HG02981 (cell line): ENCODE data around the gene LRMDA.

ENCODE experiments used
- ATAC-seq: cut with Tn5 transposase; IDR thresholded peaks from one replicate; pipeline ENCODE4 v1.9.1; 2021; ENCODE audit warnings: mild to moderate bottlenecking, moderate library complexity; ENCODE audit not compliant: unreplicated experiment

LRMDA gene

DNA sequence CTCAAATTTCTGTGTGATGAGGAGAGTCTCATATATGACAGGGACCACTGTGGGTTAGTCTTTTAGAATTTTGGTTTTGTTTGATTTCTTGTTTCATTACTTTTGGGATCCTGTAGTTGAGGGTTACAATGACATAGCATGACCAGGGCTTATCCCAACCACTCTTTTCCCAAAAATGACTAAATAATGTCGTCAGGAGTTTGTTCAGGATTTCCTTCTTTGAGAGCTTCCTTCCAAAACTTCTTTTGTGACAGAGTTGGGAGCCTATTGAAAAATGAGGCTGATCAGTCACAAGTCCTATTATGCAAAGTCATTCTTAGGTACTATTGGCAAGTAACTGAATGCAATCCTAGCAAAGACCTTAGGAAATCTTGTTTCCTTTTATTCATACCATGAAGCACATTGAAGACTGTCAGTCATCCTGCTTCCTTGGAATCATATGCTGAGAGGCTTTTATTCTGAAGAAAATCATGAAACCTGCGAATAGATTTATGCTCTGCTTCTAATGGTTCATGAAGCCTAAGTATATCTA, 498.3 kb downstream of the LRMDA start:
- no peak for ATAC-seq

GRCh38 chr10:75932921-75933320, 501.5 kb downstream of the LRMDA start:
- ATAC-seq = no peak

- no peak for ATAC-seq
Measured at GRCh38 chr10:75935240-75935639, 503.8 kb downstream of the LRMDA start.

- ATAC-seq = no peak
Measured at GRCh38 chr10:75935650-75936400, 504.4 kb downstream of the LRMDA start.

DNA sequence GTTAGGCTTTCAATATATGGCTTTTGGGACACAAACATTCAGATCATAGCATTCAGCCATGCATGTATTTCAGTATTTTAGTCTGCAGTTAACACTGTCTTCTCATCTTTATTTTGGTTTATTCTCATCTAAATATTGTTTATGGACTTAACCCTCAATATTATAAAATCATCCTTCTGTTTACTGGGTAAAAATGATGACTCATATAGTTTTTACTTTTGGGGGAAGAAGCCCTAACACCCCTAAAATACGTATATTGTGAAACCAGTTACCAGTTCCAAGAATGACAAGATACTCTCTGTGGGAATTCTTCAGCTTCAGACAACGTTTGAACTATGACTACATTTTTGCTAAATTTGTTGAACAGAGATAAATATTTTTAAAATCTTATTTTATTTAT, 505.4 kb downstream of the LRMDA start:
- no peak for ATAC-seq

DNA sequence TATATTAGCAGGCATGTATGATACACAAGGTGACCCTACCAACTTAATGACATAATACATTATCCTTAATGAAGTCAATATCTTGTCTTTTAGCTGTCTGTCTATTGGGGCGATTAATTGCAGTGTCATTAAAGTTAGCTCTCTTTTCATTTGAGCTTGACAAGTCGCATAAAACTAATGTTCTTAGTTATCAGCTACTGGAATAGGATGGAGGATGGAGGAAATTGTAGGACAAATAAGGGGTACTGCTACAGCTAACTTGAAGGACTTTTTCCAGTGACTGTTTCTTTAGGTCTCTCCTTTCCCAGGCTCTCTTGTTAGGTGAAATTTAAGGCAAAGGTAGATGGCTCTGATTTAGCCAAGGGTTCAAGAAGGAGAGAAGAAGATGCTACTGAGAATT, 506.4 kb downstream of the LRMDA start:
- ATAC-seq = no peak

GRCh38 chr10:75938380-75939122, 507.1 kb downstream of the LRMDA start:
- no peak for ATAC-seq

- ATAC-seq = no peak
Measured at GRCh38 chr10:75939541-75939940, 508.1 kb downstream of the LRMDA start.

DNA sequence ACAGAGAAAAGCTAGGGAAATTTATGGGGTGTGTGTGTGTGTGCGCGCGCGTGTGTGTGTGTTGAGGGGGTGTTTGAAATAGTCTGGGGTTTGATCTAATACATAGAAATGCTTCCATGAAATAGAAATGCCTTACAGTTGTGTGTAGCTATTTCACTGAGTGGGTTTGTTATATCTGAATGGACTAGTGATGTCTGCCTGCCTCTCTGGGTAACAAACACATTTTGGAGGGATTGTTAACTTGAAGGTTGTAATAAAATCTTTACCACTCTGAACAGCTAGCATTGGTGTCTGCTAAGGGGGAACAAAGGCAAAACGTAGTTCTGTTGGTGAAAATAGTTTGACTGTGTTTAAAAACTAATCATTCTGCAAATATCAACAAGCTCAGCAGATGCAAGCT, 509.3 kb downstream of the LRMDA start:
- ATAC-seq = no peak

DNA sequence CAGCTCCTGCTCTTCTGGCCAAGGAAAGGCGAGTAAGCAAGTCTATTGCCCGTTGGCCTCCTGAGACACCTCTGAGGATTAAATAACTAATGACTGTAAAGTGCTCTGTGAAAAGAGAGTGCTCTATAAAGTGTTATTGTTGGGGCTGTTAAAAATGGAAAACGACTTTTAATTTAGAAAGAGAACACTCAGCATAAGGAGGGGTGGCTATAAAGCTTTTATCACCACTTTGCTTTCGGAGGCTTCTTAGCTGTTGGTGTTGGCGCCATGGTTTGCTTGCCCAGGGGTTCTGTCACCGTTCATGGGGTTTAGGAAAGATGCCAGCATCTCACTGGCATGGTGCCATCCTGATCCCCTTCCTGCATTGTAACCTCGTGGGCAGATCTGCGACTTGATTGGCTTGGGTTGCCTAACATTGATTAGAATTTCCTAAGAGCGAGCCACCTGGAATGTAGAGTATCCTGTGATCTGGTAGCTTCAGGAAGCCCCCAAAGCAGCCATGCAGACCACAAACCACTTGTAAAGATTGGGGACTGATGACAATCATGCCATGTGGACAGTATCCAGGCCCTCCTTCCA, 509.9 kb downstream of the LRMDA start:
- no peak for ATAC-seq

GRCh38 chr10:75944061-75944460, 512.6 kb downstream of the LRMDA start:
- ATAC-seq = no peak

DNA sequence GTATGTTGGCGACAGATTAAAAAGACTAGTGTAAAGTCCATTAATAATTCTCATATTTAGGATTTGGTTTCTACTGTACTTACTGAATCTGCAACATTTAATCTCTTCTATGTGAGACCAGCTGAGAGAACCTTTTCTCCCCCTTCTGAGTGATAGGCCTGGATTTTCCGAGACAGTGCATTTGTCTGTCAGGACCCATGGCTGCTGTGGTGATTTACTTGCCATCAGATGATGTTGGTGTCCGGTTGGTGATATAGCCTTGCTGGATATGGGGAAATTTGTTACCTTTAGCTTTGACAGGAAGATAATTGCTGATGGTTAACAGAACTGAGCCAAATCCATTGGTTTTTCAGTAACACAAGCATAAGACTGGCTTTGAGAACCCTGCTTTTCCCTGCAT, 517.2 kb downstream of the LRMDA start:
- no peak for ATAC-seq

DNA sequence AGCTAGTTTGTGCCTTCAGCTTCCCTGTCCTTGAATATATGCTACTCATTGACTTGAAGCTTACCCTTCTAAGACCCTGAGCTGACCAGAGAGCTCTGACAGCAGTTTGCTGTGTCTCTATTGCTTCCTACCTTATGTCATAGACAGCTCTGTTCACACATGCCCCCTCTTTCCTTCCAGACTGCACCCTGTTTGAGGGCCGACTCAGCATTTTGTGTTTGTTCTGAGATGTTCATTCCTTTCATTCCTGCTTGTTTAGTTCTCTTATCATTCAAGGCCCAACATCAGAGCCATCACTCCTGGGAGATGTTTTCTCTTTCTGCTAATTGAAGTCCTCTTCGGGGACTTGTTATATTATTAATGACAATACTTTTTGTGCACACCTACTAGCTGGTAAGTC, 518.9 kb downstream of the LRMDA start:
- no peak for ATAC-seq

GRCh38 chr10:75950997-75951589, 519.7 kb downstream of the LRMDA start:
- no peak for ATAC-seq

DNA sequence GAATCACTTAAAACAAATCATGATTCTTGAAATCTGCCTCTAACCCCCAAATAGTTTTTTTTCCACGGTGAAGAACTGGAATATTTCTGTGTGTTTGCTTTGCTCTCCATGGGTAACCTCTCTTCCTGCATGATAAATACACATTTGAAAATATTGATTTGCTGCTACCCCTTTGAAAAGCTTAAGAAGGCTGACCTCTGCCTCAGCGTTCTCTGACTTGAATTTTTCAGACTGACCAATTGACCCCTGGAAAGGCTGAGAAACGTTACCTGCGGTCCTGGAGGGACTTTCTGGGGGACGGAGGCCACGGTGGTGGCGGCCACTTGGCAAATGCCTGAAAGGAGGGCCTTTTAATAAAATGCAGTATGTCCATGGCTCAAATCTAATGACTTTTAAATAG, 520.2 kb downstream of the LRMDA start:
- ATAC-seq = no peak

- ATAC-seq = no peak
Measured at GRCh38 chr10:75952093-75952492, 520.7 kb downstream of the LRMDA start.

- ATAC-seq = no peak
Measured at GRCh38 chr10:75954486-75954885, 523.1 kb downstream of the LRMDA start.

GRCh38 chr10:75955973-75956502, 524.6 kb downstream of the LRMDA start:
- ATAC-seq = no peak

DNA sequence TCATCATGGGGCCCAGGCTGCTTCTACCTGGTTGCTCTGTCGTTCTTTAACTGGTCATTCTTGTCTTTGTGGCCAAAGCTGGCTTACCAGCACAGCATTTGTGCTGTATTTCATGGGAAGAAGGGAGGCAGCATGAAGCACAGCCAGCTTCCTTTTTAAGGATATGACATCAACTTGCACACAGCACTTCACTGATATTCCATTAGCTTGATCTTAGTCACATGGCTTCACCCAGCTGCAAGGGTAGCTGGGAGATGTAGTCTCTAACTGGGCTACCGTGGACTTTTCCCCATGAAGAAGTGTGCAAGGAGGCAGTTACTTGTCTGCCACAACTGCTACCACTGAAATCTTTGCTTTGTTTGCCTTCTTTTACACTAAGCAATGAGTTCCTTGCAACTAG, 525.2 kb downstream of the LRMDA start:
- no peak for ATAC-seq

GRCh38 chr10:75957314-75958120, 526.1 kb downstream of the LRMDA start:
- no peak for ATAC-seq
